ENCODE measurements around the gene YBEY.

- TF ChIP-seq YY1 (IDR thresholded peaks at IDR 0.05; ENCODE audit: insufficient read depth, insufficient read length) = no peak
- TF ChIP-seq ZNF274 (IDR thresholded peaks at IDR 0.05; ENCODE audit: low read depth, low read length) = no peak
Observed at GRCh38 chr21:46247699-46248421, 38.3 kb upstream of the YBEY start.

All from NT2/D1 (cell line).